ENCODE data around the gene SPEF2.
A peak's percentile ranks its signal among the peaks of the same experiment; 100 is the strongest.
"Not testable (repeated sequence)": the region's sequence is repeated elsewhere in the genome, so short reads cannot be mapped to it uniquely, and the experiment has no call there.

SPEF2 gene

GRCh38 chr5:35828082-35828598 lies 210.5 kb downstream of the SPEF2 start:
- no peak for DNase-seq

GRCh38 chr5:35830587-35830986 lies 212.9 kb downstream of the SPEF2 start:
- DNase-seq = peak in 1 of 3 experiments; percentile 32

GRCh38 chr5:35832762-35833161 lies 215.1 kb downstream of the SPEF2 start:
- no peak for DNase-seq

- DNase-seq = no peak
These were observed 215.6 kb downstream of the SPEF2 start for GRCh38 chr5:35833224-35833623.

- no peak for DNase-seq
These were observed 218.4 kb downstream of the SPEF2 start for GRCh38 chr5:35835796-35836742.

GRCh38 chr5:35838370-35839042 lies 220.8 kb downstream of the SPEF2 start:
- no peak for DNase-seq

- DNase-seq = no peak
These were observed 225.2 kb downstream of the SPEF2 start for GRCh38 chr5:35842856-35843255.

GRCh38 chr5:35845508-35845907 lies 227.8 kb downstream of the SPEF2 start:
- DNase-seq = not testable (repeated sequence)

GRCh38 chr5:35847491-35847890 lies 229.8 kb downstream of the SPEF2 start:
- no peak for DNase-seq

- DNase-seq = no peak
These were observed 230.3 kb downstream of the SPEF2 start for GRCh38 chr5:35847961-35848360.

- no peak for DNase-seq
These were observed 232.2 kb downstream of the SPEF2 start for GRCh38 chr5:35849860-35850259.

GRCh38 chr5:35850967-35851680 lies 233.5 kb downstream of the SPEF2 start:
- DNase-seq = no peak

- no peak for DNase-seq
These were observed 234.5 kb downstream of the SPEF2 start for GRCh38 chr5:35852084-35852734.

GRCh38 chr5:35852773-35853172 lies 235.1 kb downstream of the SPEF2 start:
- no peak for DNase-seq

- no peak for DNase-seq
These were observed 236.0 kb downstream of the SPEF2 start for GRCh38 chr5:35853631-35854030.

- no peak for DNase-seq
These were observed 236.6 kb downstream of the SPEF2 start for GRCh38 chr5:35854248-35854647.

- DNase-seq = no peak
These were observed 237.5 kb downstream of the SPEF2 start for GRCh38 chr5:35855187-35855586.

GRCh38 chr5:35856186-35856764 lies 238.6 kb downstream of the SPEF2 start:
- not testable (repeated sequence) for DNase-seq

- no peak for DNase-seq
These were observed 239.2 kb downstream of the SPEF2 start, which contains the start of gene IL7R for GRCh38 chr5:35856765-35857351. Gene IL7R (plus strand): TSS chr5:35856891. CDS start chr5:35856978, 87 bp downstream.

GRCh38 chr5:35857606-35858205 lies 240.0 kb downstream of the SPEF2 start:
- DNase-seq = no peak

GRCh38 chr5:35859101-35859661 lies 241.5 kb downstream of the SPEF2 start:
- DNase-seq = peak in 2 of 3 experiments; percentile 4 to 76

All from NCI-H1417 (cell line).